Activated effector memory CD4-positive, alpha-beta T cell treated with anti-CD3 and anti-CD28 coated beads, Interleukin-2, amount 50 U/mL, for 16 hours (primary cell): ENCODE measurements around the gene S100P.
A peak's percentile ranks its signal among the peaks of the same experiment; 100 is the strongest.
"Not testable (repeated sequence)": the region's sequence is repeated elsewhere in the genome, so short reads cannot be mapped to it uniquely, and the experiment has no call there.

Source experiments
- DNase-seq: peaks from one replicate; pipeline ENCODE4 v3.0.0-alpha.2; 2020

The S100P gene

DNA sequence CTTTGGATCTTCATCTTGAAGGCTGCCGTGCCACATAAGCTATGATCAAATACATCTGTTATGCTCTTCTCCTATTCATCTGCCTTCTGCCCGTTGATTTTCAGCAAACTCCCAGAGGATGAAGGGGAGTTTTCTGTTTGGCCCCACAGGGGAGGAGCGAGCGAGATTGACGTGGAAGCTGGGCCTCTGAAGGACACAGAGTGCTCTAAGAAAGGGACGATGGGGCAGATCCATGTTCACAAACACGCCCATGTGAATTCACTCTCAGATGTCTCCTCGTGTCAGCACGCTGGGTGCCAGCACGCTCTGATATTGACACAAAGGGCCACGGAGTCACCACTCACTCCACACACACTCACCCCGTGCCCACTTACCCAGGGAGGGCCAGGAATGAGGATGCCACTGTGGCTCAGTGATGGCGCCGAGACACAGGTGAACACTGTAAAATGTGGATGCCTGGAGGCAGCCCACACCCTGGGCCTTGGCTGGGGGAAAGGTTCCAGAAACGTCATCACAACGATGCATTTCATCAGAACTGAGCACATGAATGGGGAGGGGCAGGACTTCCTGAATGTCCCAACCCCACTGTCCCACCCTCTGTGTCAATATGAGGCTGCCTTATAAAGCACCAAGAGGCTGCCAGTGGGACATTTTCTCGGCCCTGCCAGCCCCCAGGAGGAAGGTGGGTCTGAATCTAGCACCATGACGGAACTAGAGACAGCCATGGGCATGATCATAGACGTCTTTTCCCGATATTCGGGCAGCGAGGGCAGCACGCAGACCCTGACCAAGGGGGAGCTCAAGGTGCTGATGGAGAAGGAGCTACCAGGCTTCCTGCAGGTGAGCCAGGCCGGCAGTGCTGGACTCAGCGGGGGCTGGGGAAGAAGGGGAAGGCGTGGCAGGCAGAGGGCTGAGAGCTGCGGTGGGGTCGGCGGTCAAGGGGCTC lies at the start of gene S100P:
Gene S100P (plus strand): TSS at position 648 of the 946 bp plus-strand sequence. CDS start 55 bp downstream, at position 703.
- DNase-seq: no peak

DNA sequence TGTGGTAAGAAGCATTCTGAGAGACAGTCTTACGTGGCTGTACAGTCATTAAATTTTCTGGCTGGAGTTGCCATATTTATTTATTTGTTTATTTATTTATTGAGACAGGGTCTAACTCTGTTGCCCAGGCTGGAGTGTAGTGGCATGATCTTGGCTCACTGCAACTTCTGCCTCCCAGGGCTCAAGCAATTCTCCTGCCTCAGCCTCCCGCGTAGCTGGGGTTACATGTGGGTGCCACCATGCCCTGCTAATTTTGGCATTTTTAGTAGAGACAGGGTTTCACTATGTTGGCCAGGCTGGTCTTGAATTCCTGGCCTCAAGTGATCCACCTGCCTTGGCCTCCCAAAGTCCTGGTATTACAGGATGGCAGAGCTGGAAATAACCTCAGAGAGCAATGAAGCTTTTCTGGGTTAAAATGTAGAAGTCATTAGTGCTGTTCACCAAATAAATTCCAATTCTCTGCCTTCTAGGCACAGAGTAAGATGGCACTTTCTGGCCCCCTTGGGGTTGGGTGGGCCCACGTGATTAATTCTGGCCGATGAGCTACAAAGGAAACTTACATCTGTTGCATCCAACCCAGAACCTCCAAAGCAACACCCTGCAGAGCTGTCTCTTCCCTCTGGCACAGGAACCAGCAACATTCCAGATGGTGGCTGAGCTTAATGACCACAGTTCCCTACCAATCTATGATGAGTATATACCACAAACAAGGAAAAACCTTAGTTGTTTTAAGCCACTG lies 48.7 kb upstream of the S100P start:
- DNase-seq: peak; percentile 28

DNA sequence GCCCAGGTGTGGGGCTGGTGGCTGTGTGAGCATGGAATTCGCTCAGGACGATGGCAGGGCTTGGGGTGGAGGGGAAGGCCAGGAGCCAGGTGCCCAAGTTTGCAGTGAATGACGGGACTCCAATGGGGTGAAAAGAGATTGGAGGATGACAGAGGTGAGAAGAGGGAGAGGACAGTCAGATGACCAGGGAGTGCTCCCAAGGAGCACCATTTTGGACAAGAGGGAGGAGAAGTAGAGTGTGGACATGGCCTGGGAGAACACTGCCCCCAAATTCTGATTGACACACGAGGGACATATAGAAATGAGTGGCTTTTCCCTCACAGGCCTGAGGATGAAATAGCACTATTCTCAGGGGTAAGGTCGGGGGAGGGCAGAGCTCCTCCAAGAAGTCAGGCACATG lies 46.5 kb upstream of the S100P start:
- peak; percentile 33 for DNase-seq

DNA sequence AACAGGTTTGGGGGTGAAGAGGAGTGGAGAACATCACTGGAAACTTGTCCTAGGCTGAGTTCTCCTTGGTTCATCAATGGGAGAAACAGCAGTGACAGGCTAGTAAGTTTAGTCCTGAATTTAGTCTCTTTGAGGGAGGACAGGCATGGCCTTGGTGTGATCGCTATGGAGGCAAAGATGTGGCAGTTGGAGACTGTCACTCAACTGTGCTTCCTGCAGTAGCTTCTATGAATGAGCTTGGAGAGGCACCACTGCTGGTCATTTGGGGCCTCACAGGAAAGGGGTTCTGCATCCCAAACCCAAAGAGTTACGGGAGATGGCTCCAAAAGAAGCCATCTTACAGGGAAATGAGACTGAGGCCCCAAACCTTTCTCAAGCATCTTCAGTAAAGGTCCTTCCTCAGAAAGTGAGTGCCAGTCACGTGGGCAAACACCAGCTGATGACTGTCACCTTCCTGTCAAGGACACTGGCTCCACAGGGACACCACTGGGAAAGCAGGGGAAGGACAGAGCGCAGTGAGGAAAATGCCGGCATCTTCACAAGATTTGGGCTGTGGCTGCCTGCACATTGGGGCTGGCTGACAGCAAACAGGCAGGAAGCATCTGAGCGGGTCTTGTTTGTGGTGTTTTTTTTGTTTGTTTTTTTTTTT lies 46.0 kb upstream of the S100P start:
- DNase-seq: peak; percentile 34

DNA sequence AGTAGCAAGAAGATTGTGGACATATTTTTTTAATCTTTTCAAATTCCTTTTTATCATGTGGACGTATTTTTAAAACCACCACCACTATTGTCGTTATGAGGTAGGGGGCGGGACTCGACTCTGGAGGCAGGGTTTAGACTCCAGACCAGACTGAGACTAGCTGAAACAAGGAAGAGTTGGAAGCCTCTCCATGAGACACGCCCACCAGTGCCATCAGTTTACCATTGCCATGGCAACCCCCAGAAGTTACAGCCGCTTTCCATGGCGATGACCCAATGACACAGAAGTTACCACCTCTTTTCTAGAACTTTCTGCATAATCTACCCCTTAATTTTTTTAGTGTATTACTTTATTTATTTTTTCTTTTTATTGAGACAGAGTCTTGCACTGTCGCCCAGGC lies 44.5 kb upstream of the S100P start:
- peak; percentile 33 for DNase-seq

DNA sequence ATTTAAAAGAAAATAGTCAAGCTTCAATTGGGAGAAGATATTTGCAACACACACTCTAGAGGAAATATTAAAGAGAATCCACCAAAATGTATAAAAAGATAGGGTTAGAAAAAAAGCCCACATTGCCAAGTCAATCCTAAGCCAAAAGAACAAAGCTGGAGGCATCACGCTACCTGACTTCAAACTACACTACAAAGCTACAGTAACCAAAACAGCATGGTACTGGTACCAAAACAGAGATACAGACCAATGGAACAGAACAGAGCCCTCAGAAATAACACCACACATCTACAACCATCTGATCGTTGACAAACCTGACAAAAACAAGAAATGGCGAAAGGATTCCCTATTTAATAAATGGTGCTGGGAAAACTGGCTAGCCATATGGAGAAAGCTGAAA lies 39.5 kb upstream of the S100P start:
- DNase-seq: not testable (repeated sequence)

DNA sequence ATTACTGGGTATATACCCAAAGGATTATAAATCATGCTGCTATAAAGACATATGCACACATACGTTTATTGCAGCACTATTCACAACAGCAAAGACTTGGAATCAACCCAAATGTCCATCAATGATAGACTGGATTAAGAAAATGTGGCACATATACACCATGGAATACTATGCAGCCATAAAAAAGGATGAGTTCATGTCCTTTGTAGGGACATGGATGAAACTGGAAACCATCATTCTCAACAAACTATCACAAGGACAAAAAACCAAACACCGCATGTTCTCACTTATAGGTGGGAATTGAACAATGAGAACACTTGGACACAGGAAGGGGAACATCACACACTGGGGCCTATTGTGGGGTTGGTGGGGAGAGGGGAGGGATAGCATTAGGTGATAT lies 38.4 kb upstream of the S100P start:
- DNase-seq: not testable (repeated sequence)

DNA sequence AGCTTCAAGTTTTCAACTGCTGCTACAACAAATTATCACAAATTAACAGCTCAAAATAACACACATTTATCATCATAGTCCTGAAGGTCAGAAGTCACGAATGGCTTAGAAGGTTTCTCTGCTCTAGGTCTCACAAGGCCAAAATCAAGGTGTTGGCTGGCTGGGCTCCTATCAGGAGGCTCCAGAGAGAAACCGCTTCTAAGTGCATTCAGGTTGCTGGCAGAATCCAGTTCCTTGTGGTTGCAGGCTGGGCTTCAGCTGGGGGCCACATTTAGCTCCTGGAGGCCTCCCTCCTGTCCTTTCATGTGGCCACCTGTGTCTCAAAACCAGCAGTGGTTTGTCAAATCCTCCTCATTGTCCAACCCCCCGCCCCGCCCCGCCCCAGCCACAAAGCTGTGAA lies 37.8 kb upstream of the S100P start:
- DNase-seq: peak; percentile 42

DNA sequence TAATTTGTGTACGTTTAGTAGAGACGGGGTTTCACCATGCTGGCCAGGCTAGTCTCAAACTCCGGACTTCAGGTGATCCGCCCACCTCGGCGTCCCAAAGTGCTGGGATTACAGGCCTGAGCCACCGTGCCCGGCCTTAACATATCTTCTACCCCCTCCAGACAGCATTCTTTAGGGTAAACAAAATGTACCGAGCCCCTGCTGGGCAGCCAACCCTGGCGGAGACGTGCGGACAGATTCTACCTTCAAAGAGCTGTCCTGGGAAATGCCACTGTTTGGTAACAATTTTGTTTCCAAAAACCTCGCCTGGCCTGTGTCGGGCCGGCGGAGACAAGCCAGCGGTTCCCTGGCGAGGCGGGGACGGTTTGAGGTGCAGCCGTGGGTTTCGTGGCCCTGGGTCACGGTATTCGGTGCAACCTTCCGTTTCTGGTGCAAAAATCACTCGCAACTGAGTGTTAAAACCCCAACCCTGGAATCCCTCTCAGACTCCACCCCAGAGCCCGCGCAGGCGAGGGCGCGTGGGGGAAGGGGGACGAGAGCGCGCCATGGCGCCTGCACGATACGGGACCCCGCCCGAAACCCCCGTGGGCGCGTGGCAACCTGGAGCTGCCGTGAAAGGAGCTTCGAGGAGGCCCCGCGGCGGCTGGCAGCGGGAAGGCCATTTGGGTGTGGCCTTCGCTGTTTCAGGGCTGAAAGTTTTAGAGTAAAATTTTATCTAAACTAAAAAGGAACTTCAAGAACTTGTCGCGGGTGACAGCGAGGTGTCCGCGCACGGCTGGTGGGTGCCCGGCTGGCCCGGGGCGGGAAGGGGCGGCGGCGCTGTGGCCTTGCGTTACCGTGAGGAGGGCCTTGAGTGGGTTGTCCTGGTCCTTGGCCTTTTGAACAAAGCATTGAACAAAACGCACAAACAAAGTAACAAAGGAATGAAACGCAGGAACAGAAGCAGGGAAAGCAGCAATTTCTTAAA lies 36.2 kb upstream of the S100P start:
- peak; percentile 55 for DNase-seq

DNA sequence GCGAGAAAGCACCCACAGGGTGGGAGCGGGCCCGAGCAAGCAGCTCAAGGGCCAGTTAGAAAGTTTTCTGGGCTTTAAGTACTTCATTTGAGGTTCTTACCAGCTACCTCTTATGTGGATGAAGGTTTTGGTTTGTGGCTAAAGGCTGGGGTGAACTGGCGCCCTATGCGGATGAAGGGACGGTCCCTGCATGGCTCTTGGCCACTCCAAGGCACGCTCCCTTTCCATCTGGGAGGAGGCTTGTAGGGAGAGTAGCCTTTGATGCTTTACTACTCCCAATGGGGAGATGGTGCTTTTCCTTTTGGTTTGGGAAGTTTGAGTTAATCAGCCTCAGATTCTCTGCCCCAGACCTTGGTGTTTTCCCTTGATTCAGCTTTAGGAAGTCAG lies 35.5 kb upstream of the S100P start:
- peak; percentile 54 for DNase-seq

DNA sequence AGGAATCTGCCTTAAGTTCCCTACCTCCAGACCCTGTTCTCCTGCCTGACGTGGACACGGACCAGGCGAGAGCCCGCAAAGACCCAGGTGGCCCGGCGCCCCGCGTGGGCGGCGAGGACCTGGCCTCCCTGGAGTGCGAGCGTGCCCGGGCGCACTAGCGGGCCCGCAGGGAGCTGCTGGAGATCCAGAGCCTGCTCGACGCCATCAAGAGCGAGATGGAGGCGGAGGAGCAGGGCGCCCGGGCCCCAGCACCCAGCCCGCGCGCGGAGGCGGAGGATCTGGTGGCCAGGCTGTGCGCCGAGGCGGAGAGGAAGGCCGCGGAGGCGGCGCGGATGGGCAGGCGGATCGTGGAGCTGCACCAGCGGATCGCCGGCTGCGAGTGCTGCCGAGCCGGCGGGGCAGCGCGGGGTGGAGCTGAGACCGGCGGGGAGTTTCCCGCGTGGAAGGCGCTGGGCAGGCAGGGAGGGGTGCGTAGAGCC lies 35.0 kb upstream of the S100P start:
- DNase-seq: peak; percentile 86

DNA sequence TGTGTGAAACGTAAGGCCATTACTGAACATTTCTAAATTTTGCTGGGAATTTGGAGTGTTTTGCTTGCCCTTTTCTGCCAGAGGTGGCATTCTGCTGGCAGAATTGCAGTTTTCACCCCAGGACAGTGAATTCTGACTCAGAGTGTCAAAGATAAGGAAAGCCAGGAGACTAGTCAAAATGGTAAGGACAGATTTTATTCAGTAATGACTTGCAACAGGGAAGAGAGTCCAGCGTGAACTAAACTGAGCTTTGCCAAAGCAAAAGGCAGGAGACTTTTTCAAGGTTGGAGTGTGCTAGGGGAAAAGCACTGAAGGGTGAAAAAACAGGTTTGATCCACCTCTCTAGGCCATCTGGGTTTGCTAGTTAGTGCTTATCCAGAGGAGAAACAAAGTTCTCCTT lies 33.8 kb upstream of the S100P start:
- no peak for DNase-seq

DNA sequence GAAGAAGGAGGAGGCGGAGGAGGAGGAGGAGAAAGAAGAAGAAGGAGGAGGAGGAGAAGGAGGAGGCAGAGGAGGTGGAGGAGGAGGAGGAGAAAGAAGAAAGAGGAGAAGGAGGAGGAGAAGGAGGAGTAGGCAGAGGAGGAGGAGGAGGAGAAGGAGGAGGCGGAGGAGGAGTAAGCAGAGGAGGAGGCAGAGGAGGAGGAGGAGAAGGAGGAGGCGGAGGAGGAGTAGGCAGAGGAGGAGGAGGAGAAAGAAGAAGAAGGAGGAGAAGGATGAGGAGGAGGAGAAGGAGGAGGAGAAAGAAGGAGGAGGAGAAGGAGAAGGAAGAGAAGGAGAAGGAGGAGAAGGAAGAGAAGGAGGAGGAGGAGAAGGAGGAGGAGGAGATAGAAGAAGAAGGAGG lies 33.2 kb upstream of the S100P start:
- DNase-seq: peak; percentile 12

DNA sequence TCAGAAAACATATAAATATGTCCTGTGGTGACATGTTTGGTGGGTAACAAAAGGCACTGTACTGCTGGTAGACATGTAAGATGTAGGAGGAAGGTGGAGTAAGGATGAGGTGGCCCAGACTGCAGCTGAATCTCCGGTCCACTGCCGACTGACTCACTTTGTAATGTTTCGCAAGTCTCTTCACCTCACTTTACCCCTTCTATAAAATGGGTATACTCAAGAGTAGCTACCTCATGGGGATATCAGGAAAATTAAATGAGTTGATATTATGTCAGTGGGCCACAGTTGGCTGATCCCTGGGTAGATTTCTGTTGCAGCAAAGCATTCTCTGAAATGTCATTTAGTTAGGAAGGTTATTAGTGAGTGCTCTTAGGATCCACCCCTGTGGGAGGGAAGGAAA lies 31.1 kb upstream of the S100P start:
- DNase-seq: no peak

DNA sequence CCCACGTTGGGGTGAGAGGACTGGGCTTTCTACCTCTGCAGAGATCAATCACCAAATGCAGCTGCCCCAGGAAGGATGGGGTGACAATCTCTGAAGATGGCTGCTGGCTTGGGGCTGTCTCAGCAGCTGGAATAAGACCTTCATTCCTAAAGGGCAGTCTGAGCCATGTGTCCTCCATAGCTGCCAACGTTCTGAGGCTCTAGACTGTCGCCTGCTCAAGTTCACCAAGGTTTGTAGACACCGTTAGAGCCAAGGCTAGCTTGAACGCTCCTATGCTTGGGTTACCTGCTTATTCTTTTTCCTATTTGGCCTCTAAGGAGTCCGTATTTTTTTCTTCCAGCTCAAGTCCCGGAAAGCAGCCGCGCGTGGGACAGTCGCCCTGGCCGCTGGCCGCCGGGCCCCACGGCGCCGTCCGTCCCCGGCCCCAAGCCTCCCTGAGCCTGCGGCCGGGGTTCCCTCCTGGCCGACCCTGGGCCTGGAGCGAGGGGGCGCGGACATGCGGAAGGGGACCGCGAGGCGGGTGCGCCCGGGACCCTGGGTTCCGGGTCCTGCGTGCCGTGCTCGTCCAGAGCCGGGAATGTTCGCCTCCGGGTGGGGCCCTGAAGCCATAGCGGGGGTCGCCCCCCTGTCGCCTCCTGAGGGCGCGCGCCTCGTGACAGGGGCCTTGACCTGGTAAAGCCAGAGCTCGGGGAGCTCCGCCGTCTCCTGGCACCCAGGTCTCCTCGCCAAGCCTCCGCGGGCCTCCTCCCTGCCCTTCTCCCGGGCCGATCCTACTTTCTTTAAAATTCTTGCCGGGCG lies 29.9 kb upstream of the S100P start:
- no peak for DNase-seq

DNA sequence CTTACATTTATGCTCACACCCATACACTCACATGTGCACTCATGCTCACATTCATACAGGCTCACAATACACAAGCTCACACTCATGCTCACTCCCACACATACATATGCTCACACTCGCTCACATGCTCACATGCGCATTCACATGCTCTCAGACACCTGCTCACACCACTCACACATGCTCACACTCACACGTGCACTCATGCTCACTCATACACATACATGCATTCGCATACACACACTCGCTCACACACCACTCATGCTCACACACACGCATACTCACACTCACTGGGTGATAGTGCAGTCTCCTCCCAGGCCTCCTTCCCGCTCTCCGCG lies 28.4 kb upstream of the S100P start:
- DNase-seq: no peak

DNA sequence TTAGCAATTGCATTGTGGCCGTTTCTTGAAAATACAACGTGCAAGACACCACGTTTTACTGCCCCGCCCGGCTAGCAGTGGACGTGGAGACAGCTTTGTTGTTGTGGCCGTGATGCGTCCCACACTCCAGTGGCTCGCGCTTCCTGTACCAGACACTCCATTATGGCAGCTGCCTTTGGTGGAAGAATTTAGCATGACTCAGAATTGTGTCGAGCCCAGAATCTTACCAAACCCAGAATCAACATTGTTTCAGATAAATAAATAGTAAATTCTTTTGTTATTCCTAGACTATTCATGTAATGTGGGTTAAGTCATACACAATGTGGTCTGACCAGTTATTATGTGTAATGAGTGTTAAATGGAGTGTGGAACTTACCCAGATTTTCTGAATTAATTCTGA lies 25.3 kb upstream of the S100P start:
- no peak for DNase-seq

DNA sequence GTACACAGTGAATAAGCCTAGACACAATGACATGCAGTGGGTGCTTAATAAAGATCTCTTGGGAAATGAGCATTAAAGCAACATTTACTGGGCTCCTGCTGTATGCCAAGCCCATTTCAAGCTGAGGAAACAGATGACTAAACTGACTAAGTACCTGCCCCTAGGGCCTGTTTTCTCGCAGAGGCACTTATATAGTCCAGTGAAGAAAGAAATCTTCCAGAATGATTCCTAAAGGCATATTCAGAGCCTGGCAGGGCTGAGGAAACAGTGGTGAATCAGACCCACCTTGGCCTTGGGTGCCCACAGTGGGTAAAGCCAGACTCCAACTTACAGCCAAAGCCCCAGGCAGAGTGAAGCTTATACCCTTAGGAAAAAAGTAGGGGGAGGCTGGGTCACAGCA lies 22.0 kb upstream of the S100P start:
- no peak for DNase-seq

DNA sequence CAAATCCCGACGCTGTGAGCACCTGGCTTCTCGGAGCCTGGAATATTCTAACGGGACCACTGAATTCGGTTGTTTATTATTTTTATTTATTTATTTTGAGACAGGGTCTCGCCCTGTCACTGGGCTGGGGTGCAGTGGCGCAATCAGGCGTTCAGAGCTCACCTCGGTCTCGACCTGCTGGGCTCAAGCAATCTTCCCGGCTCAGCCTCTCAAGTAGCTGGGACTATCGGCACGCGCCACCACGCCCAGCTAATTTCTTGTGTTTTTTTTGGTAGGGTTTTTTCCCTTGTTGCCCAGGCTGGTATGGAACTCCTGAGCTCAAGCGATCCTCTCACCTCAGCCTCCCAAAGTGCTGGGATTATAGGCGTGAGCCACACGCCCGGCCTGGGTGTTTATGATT lies 21.5 kb upstream of the S100P start:
- no peak for DNase-seq

DNA sequence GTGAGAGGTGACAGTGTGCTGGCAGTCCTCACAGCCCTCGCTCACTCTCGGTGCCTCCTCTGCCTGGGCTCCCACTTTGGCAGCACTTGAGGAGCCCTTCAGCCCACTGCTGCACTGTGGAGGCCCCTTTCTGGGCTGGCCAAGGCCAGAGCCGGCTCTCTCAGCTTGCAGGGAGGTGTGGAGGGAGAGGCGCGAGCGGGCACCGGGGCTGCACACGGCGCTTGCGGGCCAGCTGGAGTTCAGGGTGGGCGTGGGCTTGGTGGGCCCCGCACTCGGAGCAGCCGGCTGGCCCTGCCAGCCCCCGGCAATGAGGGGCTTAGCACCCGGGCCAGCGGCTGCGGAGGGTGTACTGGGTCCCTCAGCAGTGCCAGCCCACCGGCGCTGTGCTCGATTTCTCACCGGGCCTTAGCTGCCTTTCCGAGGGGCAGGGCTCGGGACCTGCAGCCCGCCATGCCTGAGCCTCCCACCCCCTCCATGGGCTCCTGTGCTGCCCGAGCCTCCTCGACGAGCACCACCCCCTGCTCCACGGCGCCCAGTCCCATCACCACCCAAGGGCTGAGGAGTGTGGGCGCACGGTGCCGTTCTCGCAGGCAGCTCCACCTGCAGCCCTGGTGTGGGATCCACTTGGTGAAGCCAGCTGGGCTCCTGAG lies 21.0 kb upstream of the S100P start:
- DNase-seq: not testable (repeated sequence)

DNA sequence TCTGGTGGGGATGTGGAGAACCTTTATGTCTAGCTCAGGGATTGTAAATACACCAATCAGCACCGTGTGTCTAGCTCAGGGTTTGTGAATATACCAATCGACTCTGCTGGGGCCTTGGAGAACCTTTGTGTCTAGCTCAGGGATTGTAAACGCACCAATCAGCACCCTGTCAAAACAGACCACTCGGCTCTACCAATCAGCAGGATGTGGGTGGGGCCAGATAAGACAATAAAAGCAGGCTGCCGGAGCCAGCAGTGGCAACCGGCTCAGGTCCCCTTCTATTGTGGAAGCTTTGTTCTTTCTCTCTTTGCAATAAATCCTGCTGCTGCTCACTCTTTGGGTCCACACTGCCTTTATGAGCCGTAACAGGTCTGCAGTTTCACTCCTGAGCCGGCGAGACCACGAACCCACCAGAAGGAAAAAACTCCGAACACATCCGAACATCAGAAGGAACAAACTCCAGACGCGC lies 20.5 kb upstream of the S100P start:
- DNase-seq: peak; percentile 81
